ENCODE results near the gene WWOX. TPM values are rescaled to one million over a fixed set of nuclear protein-coding genes. Genes with fewer than 3 reads are reported as not detected.

The WWOX gene
- total RNA-seq, 5 donors from 2014 or later (not counting 1 experiment from before 2014, with no cell fraction given): 21.2 to 26.0 (median 22.6) TPM

DNA sequence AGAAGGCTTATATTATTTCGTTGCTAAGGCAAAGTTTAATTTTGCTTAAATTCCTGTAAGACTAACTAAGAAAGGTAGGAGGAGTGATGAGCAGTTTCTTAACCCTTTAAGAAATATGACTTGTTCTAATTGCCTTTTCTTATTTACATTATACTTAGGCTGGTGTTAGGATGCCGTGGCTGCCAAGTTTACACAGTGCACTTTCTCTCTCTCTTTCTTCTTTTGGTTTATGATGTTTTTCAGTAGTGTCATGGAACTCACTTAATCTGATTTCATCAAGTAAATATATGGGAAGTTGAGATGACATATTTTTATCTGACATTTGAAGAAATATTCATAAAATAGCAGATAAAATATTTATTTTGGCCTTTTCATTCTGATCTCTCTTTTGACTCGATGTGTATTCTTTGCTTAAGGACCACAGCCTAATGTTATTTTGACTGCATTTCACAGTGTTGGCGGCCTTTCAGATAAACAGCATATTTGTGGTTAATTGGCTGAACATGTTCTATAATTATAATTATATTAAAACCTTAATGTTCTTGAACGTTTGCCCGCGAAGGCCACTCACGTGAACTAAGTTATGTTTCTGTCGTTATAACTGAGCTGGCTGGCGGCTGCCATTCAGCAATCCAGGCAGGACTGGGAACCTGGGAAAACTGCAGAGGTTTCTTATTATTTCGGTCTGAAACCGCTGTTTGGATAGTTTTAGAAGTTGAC lies 191.6 kb downstream of the WWOX start:
- peaks cover 10% of the 10 kb centered on the region for H3K36me3 Mint-ChIP-seq
- no peak overlapping the region for H3K27ac Mint-ChIP-seq
- no peak for ATAC-seq (replicated peaks in 1 of 4)
- no peak overlapping the region for H3K27ac ChIP-seq (ENCODE audit: low read length)
- H3K9me3 Mint-ChIP-seq: peaks cover 0 to 4% (median 0%) of the 10 kb centered on the region in 3 donors
- CTCF ChIA-PET: no interaction called here
- no peaks in the 10 kb centered on the region for H3K36me3 ChIP-seq (ENCODE audit: control insufficient read depth in 2 of 2, extremely low read depth in 1 of 2, insufficient read depth in 1 of 2, low read length in 1 of 2)
- H3K27me3 Mint-ChIP-seq: no peaks in the 10 kb centered on the region
- no peak overlapping the region for H3K4me3 Mint-ChIP-seq
- H3K4me3 ChIP-seq (ENCODE audit: control insufficient read depth in 1 of 2, extremely low read depth in 1 of 2, low read length in 1 of 2): no peak overlapping the region
- POLR2A ChIA-PET: no interaction called here
- H3K9me3 ChIP-seq: no peaks in the 10 kb centered on the region
- WGBS (ENCODE audit: insufficient coverage): 100% methylated on average over 2 of the region's 12 CpGs
- H3K4me1 Mint-ChIP-seq: no peaks in the 10 kb centered on the region
- no peak for DNase-seq
- no peaks in the 10 kb centered on the region for H3K27me3 ChIP-seq (replicated peaks in 1 of 2; ENCODE audit: control insufficient read depth in 2 of 2, extremely low read depth in 1 of 2, insufficient read depth in 2 of 2, low read length in 1 of 2)
- H3K4me1 ChIP-seq (ENCODE audit: control insufficient read depth in 1 of 2, extremely low read depth in 1 of 2, insufficient read depth in 2 of 2, low read length in 2 of 2): no peaks in the 10 kb centered on the region

DNA sequence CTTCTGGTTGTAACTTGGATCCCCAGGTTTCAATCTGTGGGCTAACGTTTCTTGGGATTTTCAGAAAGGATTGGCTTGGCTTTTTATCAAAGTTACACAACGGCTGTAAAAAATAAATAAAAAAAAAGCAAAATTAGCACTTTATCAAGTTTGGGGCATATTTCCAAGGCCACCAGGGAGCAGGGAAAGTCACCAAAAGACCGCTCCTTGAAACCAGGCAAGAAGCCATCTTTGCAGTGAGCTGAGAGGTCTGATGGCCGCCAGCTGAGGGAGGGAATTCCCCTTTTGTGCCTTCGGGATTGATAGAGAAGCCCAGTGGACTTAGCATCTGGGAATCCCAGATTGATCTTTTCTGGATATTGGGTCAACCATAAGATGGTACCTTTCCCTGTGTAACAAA lies 192.2 kb downstream of the WWOX start:
- ChIA-PET POLR2A (no interaction called here), CTCF (no interaction called here)
- Histone ChIP-seq H3K4me1 (ENCODE audit: control insufficient read depth in 1 of 2, extremely low read depth in 1 of 2, insufficient read depth in 2 of 2, low read length in 2 of 2) (no peaks in the 10 kb centered on the region), H3K9me3 (no peaks in the 10 kb centered on the region), H3K4me3 (ENCODE audit: control insufficient read depth in 1 of 2, extremely low read depth in 1 of 2, low read length in 1 of 2) (no peak overlapping the region), H3K27ac (ENCODE audit: low read length) (no peak overlapping the region), H3K36me3 (ENCODE audit: control insufficient read depth in 2 of 2, extremely low read depth in 1 of 2, insufficient read depth in 1 of 2, low read length in 1 of 2) (no peaks in the 10 kb centered on the region), H3K27me3 (replicated peaks in 1 of 2; ENCODE audit: control insufficient read depth in 2 of 2, extremely low read depth in 1 of 2, insufficient read depth in 2 of 2, low read length in 1 of 2) (no peaks in the 10 kb centered on the region)
- ATAC-seq (replicated peaks in 1 of 4): no peak
- no peak overlapping the region for H3K4me3 Mint-ChIP-seq
- no peaks in the 10 kb centered on the region for H3K27me3 Mint-ChIP-seq
- no peak overlapping the region for H3K27ac Mint-ChIP-seq
- 100% methylated on average over 1 of the region's 5 CpGs for WGBS (ENCODE audit: insufficient coverage)
- peaks cover 0 to 4% (median 0%) of the 10 kb centered on the region in 3 donors for H3K9me3 Mint-ChIP-seq
- DNase-seq: no peak
- peaks cover 10% of the 10 kb centered on the region for H3K36me3 Mint-ChIP-seq
- no peaks in the 10 kb centered on the region for H3K4me1 Mint-ChIP-seq

DNA sequence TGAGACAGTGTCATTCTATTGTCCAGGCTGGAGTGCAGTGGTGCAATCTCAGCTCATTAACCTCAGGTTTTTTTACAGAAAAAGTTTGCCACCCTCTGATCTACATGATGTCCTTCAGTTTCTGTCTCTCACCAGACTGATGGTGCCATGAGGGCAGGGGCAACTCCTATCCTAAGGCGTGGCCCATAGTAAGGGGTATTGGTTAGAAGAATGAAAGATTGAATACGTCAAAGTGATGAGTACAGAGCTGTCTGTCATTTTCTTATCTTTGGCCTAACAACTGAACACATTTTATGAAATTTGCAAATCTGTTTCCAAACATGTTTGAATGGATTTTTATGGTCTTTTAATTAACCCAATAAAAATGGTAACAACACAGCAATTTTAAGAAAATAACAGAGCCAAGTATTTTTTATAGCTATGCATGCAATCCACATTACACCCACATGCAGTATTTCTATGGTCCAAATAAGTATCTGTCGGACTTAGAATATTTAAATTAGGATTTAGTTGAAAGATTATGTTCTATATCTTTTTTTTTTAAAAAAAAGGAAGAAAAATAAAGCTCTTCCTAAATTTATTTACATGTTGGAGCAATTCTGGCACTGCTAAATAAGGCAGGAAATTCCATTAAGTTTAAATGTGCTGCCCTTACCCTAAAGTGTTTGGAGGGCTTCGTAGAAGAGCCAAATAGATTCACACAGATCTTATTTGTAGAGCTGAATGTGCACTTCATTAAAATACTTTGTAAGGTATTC lies 192.8 kb downstream of the WWOX start:
- ChIA-PET CTCF (interaction anchor here in 1 of 2 donors (0.6 kb wide), 1 partner anchor 471 kb away, joined by 4 read pairs; no protein-coding TSS in a partner anchor), POLR2A (interaction anchor here in 1 of 2 donors (0.6 kb wide), 1 partner anchor 9 kb away, joined by 4 read pairs; no protein-coding TSS in a partner anchor)
- 100% methylated on average over 1 of the region's 4 CpGs for WGBS (ENCODE audit: insufficient coverage)
- DNase-seq (no peak), ATAC-seq (replicated peaks in 1 of 4) (no peak)
- H3K4me3 Mint-ChIP-seq: no peak overlapping the region
- Histone ChIP-seq H3K4me3 (ENCODE audit: control insufficient read depth in 1 of 2, extremely low read depth in 1 of 2, low read length in 1 of 2) (no peak overlapping the region), H3K4me1 (ENCODE audit: control insufficient read depth in 1 of 2, extremely low read depth in 1 of 2, insufficient read depth in 2 of 2, low read length in 2 of 2) (no peaks in the 10 kb centered on the region), H3K27ac (ENCODE audit: low read length) (no peak overlapping the region), H3K9me3 (no peaks in the 10 kb centered on the region), H3K27me3 (replicated peaks in 1 of 2; ENCODE audit: control insufficient read depth in 2 of 2, extremely low read depth in 1 of 2, insufficient read depth in 2 of 2, low read length in 1 of 2) (no peaks in the 10 kb centered on the region), H3K36me3 (ENCODE audit: control insufficient read depth in 2 of 2, extremely low read depth in 1 of 2, insufficient read depth in 1 of 2, low read length in 1 of 2) (no peaks in the 10 kb centered on the region)
- no peaks in the 10 kb centered on the region for H3K4me1 Mint-ChIP-seq
- H3K27ac Mint-ChIP-seq: no peak overlapping the region
- peaks cover 0 to 9% (median 0%) of the 10 kb centered on the region in 3 donors for H3K9me3 Mint-ChIP-seq
- H3K36me3 Mint-ChIP-seq: peaks cover 15% of the 10 kb centered on the region
- no peaks in the 10 kb centered on the region for H3K27me3 Mint-ChIP-seq

DNA sequence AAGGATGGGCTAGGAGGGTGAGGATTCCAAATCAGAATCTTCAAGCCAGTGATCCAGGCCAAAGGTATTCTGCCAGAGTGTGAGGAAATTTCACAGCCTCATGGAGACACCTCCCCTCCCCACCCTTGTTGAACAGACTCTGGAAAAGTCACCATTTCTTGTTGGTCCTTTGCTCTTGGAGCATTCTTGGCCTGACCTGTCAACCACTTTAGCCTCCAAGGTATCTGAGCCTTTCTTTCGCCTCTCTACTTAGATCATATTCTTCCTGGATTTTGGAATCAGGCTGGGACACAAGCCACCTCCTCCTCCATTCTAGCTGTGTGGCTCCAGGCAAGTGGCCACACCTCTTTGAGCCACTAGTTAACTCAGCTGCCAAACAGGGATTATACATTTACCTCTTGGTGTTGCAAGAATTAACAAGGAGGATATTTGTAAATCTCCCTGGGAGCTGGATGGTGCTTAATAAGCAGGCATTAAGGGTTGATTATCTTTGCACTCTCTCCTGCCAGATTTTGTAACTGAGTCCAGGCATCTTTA lies 193.5 kb downstream of the WWOX start:
- H3K27ac Mint-ChIP-seq: no peak overlapping the region
- no peak overlapping the region for H3K4me3 Mint-ChIP-seq
- Histone ChIP-seq H3K4me3 (ENCODE audit: control insufficient read depth in 1 of 2, extremely low read depth in 1 of 2, low read length in 1 of 2) (no peak overlapping the region), H3K36me3 (ENCODE audit: control insufficient read depth in 2 of 2, extremely low read depth in 1 of 2, insufficient read depth in 1 of 2, low read length in 1 of 2) (no peaks in the 10 kb centered on the region), H3K4me1 (ENCODE audit: control insufficient read depth in 1 of 2, extremely low read depth in 1 of 2, insufficient read depth in 2 of 2, low read length in 2 of 2) (no peaks in the 10 kb centered on the region), H3K9me3 (no peaks in the 10 kb centered on the region), H3K27ac (ENCODE audit: low read length) (no peak overlapping the region), H3K27me3 (replicated peaks in 1 of 2; ENCODE audit: control insufficient read depth in 2 of 2, extremely low read depth in 1 of 2, insufficient read depth in 2 of 2, low read length in 1 of 2) (no peaks in the 10 kb centered on the region)
- no peak for DNase-seq
- ChIA-PET POLR2A (no interaction called here), CTCF (no interaction called here)
- peaks cover 20% of the 10 kb centered on the region for H3K36me3 Mint-ChIP-seq
- H3K9me3 Mint-ChIP-seq: peaks cover 0 to 11% (median 0%) of the 10 kb centered on the region in 3 donors
- WGBS (ENCODE audit: insufficient coverage): no CpG with 5 or more reads among the region's 1 CpG
- H3K27me3 Mint-ChIP-seq: no peaks in the 10 kb centered on the region
- no peak for ATAC-seq (replicated peaks in 1 of 4)
- no peaks in the 10 kb centered on the region for H3K4me1 Mint-ChIP-seq

DNA sequence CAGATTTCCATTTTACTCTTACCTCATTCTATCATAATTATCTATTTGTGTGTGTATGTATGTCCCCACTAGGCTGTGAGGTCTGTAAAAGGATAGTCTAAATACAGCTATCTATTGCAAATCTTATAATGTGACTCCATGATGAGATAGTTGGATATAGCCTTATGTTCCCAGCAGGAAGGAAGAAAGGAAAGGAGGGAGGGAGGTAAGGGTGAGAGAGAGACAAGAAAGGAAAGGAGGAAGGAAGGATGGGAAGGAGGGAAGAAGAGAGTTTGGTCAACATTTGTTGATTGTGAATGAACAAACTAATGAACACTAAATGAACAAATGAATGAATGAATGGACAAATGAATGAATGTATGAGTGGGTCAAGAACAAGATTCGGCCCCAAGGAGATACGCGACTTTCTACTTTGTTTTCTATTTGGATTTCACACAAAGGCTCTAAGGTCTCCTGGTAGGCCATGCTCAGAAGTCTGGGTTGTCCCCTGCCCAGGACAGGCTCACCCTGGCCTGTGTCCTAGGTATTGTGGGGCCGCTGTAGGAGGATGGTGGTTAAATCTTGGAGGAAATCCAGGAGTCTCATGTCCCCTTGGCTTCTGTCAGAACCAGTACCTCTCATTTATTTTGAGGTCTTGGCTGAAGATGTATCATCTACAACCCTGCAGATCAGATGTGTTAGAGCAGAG lies 195.2 kb downstream of the WWOX start:
- CTCF ChIA-PET: no interaction called here

DNA sequence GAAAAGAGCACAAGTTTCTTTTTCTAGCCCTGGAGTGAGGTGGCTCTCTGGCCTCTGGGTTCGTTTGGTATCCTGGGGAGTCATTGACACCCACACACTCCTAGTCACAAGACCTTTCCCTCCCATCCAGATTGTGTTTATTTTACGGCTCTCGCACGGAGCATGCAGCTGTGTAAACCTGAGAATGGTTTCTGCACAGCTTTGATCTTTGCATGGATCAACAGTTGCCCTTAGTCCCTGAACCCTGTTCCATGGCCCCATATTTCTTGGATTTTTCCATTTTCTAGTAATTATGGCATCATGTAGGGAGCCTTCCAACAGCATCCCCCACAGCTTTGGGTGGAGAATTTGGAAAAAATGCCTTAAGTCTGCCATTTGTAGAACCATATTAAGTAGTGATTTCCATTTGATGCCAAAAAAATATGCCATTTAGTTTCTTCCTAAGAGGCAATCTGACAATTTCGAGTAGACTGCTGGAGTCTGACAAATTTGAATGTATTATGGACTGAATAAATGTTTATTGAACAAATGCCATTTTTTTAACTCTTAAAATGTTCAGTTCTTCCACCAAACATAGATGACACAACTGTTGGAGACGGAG lies 197.7 kb downstream of the WWOX start:
- Mint-ChIP-seq H3K9me3 (peaks cover 0 to 11% (median 7%) of the 10 kb centered on the region in 3 donors), H3K27me3 (no peaks in the 10 kb centered on the region), H3K4me3 (no peak overlapping the region), H3K36me3 (peaks cover 23% of the 10 kb centered on the region), H3K27ac (no peak overlapping the region), H3K4me1 (no peaks in the 10 kb centered on the region)
- ATAC-seq (replicated peaks in 1 of 4) (no peak), DNase-seq (no peak)
- ChIA-PET CTCF (no interaction called here), POLR2A (no interaction called here)
- Histone ChIP-seq H3K4me3 (ENCODE audit: control insufficient read depth in 1 of 2, extremely low read depth in 1 of 2, low read length in 1 of 2) (no peak overlapping the region), H3K36me3 (ENCODE audit: control insufficient read depth in 2 of 2, extremely low read depth in 1 of 2, insufficient read depth in 1 of 2, low read length in 1 of 2) (no peaks in the 10 kb centered on the region), H3K4me1 (ENCODE audit: control insufficient read depth in 1 of 2, extremely low read depth in 1 of 2, insufficient read depth in 2 of 2, low read length in 2 of 2) (no peaks in the 10 kb centered on the region), H3K27ac (ENCODE audit: low read length) (no peak overlapping the region), H3K27me3 (replicated peaks in 1 of 2; ENCODE audit: control insufficient read depth in 2 of 2, extremely low read depth in 1 of 2, insufficient read depth in 2 of 2, low read length in 1 of 2) (no peaks in the 10 kb centered on the region), H3K9me3 (no peaks in the 10 kb centered on the region)
- WGBS (ENCODE audit: insufficient coverage): 94% methylated on average over 4 of the region's 6 CpGs

More for the DNA sequence above, 195.2 kb downstream of the WWOX start:
- 100% methylated on average over 3 of the region's 4 CpGs for WGBS (ENCODE audit: insufficient coverage)
- no peak overlapping the region for H3K4me3 Mint-ChIP-seq
- no peak for DNase-seq
- H3K27me3 Mint-ChIP-seq: no peaks in the 10 kb centered on the region
- peaks cover 20% of the 10 kb centered on the region for H3K36me3 Mint-ChIP-seq
- no peak overlapping the region for H3K4me3 ChIP-seq (ENCODE audit: control insufficient read depth in 1 of 2, extremely low read depth in 1 of 2, low read length in 1 of 2)
- H3K36me3 ChIP-seq (ENCODE audit: control insufficient read depth in 2 of 2, extremely low read depth in 1 of 2, insufficient read depth in 1 of 2, low read length in 1 of 2): no peaks in the 10 kb centered on the region
- ATAC-seq (replicated peaks in 1 of 4): no peak
- no peaks in the 10 kb centered on the region for H3K27me3 ChIP-seq (replicated peaks in 1 of 2; ENCODE audit: control insufficient read depth in 2 of 2, extremely low read depth in 1 of 2, insufficient read depth in 2 of 2, low read length in 1 of 2)
- peaks cover 0 to 11% (median 0%) of the 10 kb centered on the region in 3 donors for H3K9me3 Mint-ChIP-seq
- POLR2A ChIA-PET: no interaction called here
- no peak overlapping the region for H3K27ac Mint-ChIP-seq
- H3K9me3 ChIP-seq: no peaks in the 10 kb centered on the region
- no peaks in the 10 kb centered on the region for H3K4me1 Mint-ChIP-seq
- no peak overlapping the region for H3K27ac ChIP-seq (ENCODE audit: low read length)
- H3K4me1 ChIP-seq (ENCODE audit: control insufficient read depth in 1 of 2, extremely low read depth in 1 of 2, insufficient read depth in 2 of 2, low read length in 2 of 2): no peaks in the 10 kb centered on the region
